GM23338 (cell line): ENCODE results near the gene MAPK1. TPM values are rescaled to one million over a fixed set of nuclear protein-coding genes. Genes with fewer than 3 reads are reported as not detected.

Experiments
- ATAC-seq: fragments of 200-7000 bp; cut with Tn5 transposase; 3 replicates; pipeline ENCODE4 v1.9.1; 2020
- DNase-seq: peaks from one replicate; pipeline ENCODE4 v3.0.0-alpha.2; 2015; ENCODE audit warnings: low spot score
- H2AFZ ChIP-seq: fragments of 200-600 bp; sonication (generic); 2 replicates; pipeline ENCODE4 v1.8.0; 2016; ENCODE audit warnings: antibody characterized with exemption, mild to moderate bottlenecking, moderate library complexity
- H3F3A ChIP-seq: fragments of 200-600 bp; sonication (generic); replicated peaks from 2 replicates; pipeline ENCODE4 v1.8.0; 2017; ENCODE audit warnings: antibody characterized with exemption, mixed run types, low read depth
- H3K27ac ChIP-seq: fragments of 200-600 bp; sonication (generic); 2 replicates; pipeline ENCODE4 v1.6.1; 2016; ENCODE audit warnings: low read depth
- H3K27me3 ChIP-seq: fragments of 200-600 bp; sonication (generic); 2 replicates; pipeline ENCODE4 v1.8.0; 2016; ENCODE audit warnings: mild to moderate bottlenecking, mixed run types, moderate library complexity; ENCODE audit not compliant: insufficient read depth
- H3K36me3 ChIP-seq: fragments of 200-600 bp; sonication (generic); 2 replicates; pipeline ENCODE4 v1.8.0; 2016; ENCODE audit warnings: mild to moderate bottlenecking; ENCODE audit not compliant: insufficient read depth
- H3K4me1 ChIP-seq: fragments of 200-600 bp; sonication (generic); 2 replicates; pipeline ENCODE4 v1.8.0; 2016; ENCODE audit warnings: mild to moderate bottlenecking, moderate library complexity; ENCODE audit not compliant: insufficient read depth
- H3K4me2 ChIP-seq: fragments of 200-600 bp; sonication (generic); 2 replicates; pipeline ENCODE4 v1.7.1; 2017; ENCODE audit warnings: mixed run types
- H3K4me3 ChIP-seq: fragments of 200-600 bp; sonication (generic); 2 replicates; pipeline ENCODE4 v1.6.1; 2016; ENCODE audit warnings: mixed run types
- H3K79me2 ChIP-seq: fragments of 200-600 bp; sonication (generic); replicated peaks from 2 replicates; pipeline ENCODE4 v1.8.0; 2017; ENCODE audit warnings: mild to moderate bottlenecking; ENCODE audit not compliant: insufficient read depth
- H3K9me2 ChIP-seq: fragments of 200-600 bp; sonication (generic); 2 replicates; pipeline ENCODE4 v1.8.0; 2017; ENCODE audit not compliant: insufficient read depth
- H4K20me1 ChIP-seq: fragments of 200-600 bp; sonication (generic); replicated peaks from 2 replicates; pipeline ENCODE4 v1.8.0; 2017; ENCODE audit warnings: mild to moderate bottlenecking; ENCODE audit not compliant: insufficient read depth
- H3K27ac Mint-ChIP-seq: 2 replicates; pipeline ENCODE4 v1.8.0; 2020; ENCODE audit warnings: inconsistent platforms, mild to moderate bottlenecking, moderate library complexity, mixed read lengths
- H3K27me3 Mint-ChIP-seq: 3 replicates; pipeline ENCODE4 v1.8.0; 2022; ENCODE audit warnings: low read depth, mild to moderate bottlenecking, moderate library complexity, mixed read lengths, inconsistent platforms; ENCODE audit not compliant: insufficient read depth, poor library complexity
- H3K36me3 Mint-ChIP-seq: 3 replicates; pipeline ENCODE4 v1.8.0; 2021; ENCODE audit warnings: low read depth, mild to moderate bottlenecking, inconsistent platforms, moderate library complexity, mixed read lengths
- H3K4me1 Mint-ChIP-seq: 3 replicates; pipeline ENCODE4 v1.8.0; 2020; ENCODE audit warnings: mild to moderate bottlenecking, inconsistent platforms, mixed read lengths
- H3K4me3 Mint-ChIP-seq: 3 replicates; pipeline ENCODE4 v1.8.0; 2021; ENCODE audit warnings: moderate library complexity, mild to moderate bottlenecking, inconsistent platforms, mixed read lengths
- H3K9me3 Mint-ChIP-seq: 3 replicates; pipeline ENCODE4 v1.8.0; 2020; ENCODE audit warnings: moderate library complexity, mild to moderate bottlenecking, inconsistent platforms, mixed read lengths
- ETS1 ChIP-seq: IDR thresholded peaks from 2 replicates; pipeline ENCODE4 v1.6.1; 2016; ENCODE audit warnings: antibody characterized with exemption
- EZH2 ChIP-seq: fragments of 200-600 bp; sonication (generic); IDR thresholded peaks from one replicate; pipeline ENCODE4 v1.8.0; 2017; ENCODE audit warnings: antibody characterized with exemption, mild to moderate bottlenecking, low read depth; ENCODE audit not compliant: unreplicated experiment
- JUNB ChIP-seq: IDR thresholded peaks from one replicate; pipeline ENCODE4 v1.6.1; 2016; ENCODE audit warnings: antibody characterized with exemption; ENCODE audit not compliant: unreplicated experiment
- NANOG ChIP-seq: IDR thresholded peaks from 2 replicates; pipeline ENCODE4 v1.6.1; 2016; ENCODE audit warnings: antibody characterized with exemption, borderline replicate concordance
- POLR2AphosphoS5 ChIP-seq: IDR thresholded peaks from 2 replicates; pipeline ENCODE4 v1.6.1; 2016; ENCODE audit warnings: antibody characterized with exemption, low read depth
- REST ChIP-seq: IDR thresholded peaks from one replicate; pipeline ENCODE4 v1.6.1; 2018; ENCODE audit warnings: antibody characterized with exemption; ENCODE audit not compliant: unreplicated experiment
- STAT1 ChIP-seq: IDR thresholded peaks from one replicate; pipeline ENCODE4 v1.6.1; 2016; ENCODE audit warnings: antibody characterized with exemption; ENCODE audit not compliant: unreplicated experiment
- ZNF462 ChIP-seq: fragments of 250-450 bp; sonication (Bioruptor Pico); IDR thresholded peaks from 2 replicates; pipeline ENCODE4 v1.5.0; 2020; ENCODE audit warnings: mild to moderate bottlenecking, moderate library complexity
- polyA plus RNA-seq: library from polyadenylated mRNA; unstranded; fragments of >200 nt; fragmentation: Nextera tagmentation; extraction: Ambion mirVana; gene quantifications from 2 replicates; pipeline ENCODE4 v1.2.1, GENCODE V29; 2016
- total RNA-seq: library from RNA; depleted of rRNA; stranded (reverse); fragments of >200 nt; shearing (Covaris generic); gene quantifications from 2 replicates; pipeline ENCODE4 v1.2.3, GENCODE V29; 2014

MAPK1 gene
- total and polyA plus RNA-seq, 2 experiments from 2014 or later = 17.4 to 77.5 TPM

GRCh38 chr22:21731503-21731902 lies 135.9 kb downstream of the MAPK1 start:
- Histone ChIP-seq H3K79me2 (no peaks in the 10 kb centered on the region), H3K9me2 (no peaks in the 10 kb centered on the region), H3K27ac (no peak overlapping the region), H3K36me3 (no peaks in the 10 kb centered on the region), H4K20me1 (no peaks in the 10 kb centered on the region), H3K27me3 (peaks cover 14% of the 10 kb centered on the region), H3F3A (peaks cover 3% of the 10 kb centered on the region), H2AFZ (no peak overlapping the region), H3K4me2 (no peak overlapping the region), H3K4me1 (peaks cover 7% of the 10 kb centered on the region; the same call in 1 of the 2 replicates), H3K4me3 (no peak overlapping the region)
- Mint-ChIP-seq H3K36me3 (no peaks in the 10 kb centered on the region), H3K4me1 (peaks cover 14% of the 10 kb centered on the region), H3K27me3 (peaks cover 8% of the 10 kb centered on the region), H3K27ac (no peak overlapping the region), H3K9me3 (no peaks in the 10 kb centered on the region), H3K4me3 (no peak overlapping the region)
- ATAC-seq (no peak), DNase-seq (no peak)
- TF ChIP-seq JUNB = no peak
- TF ChIP-seq STAT1 = no peak

DNA sequence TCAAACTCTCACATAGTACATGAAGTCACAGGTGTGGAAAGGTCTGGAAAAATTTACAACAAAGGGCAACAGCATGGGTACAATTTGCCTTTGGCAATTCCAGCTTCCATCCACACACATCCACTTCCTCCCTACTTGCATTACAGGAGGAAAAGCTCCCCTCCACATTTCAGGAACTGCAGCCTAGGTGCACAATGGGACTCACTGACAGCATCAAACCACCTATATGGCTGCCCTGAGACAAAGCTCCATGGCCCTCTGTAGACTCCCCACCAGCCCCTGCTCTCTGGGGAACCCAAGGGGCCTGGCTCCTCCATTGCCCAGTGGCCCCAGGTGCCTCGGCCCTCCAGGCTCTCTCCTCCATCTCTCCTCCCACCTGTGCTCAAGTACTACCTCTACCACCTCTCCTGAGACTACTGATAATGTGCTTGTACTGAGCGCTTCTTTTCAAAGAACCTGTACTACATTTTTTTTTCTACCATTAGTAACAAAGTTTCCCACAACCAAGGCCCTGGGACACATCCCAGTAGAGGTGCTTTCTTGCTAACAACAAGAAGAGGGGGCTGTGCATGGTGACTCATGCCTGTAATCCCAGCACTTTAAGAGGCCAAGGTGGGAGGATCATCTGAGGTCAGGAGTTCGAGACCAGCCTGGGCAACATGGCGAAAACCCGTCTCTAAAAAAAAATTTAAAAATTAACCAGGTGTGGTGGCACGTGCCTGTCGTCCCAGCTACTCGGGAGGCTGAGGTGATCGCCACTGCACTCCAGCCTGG lies 136.7 kb downstream of the MAPK1 start:
- Histone ChIP-seq H3K4me3 (no peak overlapping the region), H3K36me3 (no peaks in the 10 kb centered on the region), H2AFZ (no peak overlapping the region), H3K79me2 (no peaks in the 10 kb centered on the region), H4K20me1 (no peaks in the 10 kb centered on the region), H3K4me1 (peaks cover 9% of the 10 kb centered on the region; the same call in 1 of the 2 replicates), H3F3A (peaks cover 3% of the 10 kb centered on the region), H3K27ac (no peak overlapping the region), H3K27me3 (peaks cover 11% of the 10 kb centered on the region; the same call in 1 of the 2 replicates), H3K9me2 (no peaks in the 10 kb centered on the region), H3K4me2 (no peak overlapping the region)
- H3K4me1 Mint-ChIP-seq = peaks cover 14% of the 10 kb centered on the region
- H3K27me3 Mint-ChIP-seq = peaks cover 12% of the 10 kb centered on the region
- no peak overlapping the region for H3K27ac Mint-ChIP-seq
- H3K4me3 Mint-ChIP-seq = no peak overlapping the region
- no peak for ATAC-seq
- no peaks in the 10 kb centered on the region for H3K9me3 Mint-ChIP-seq
- TF ChIP-seq REST (no peak), POLR2AphosphoS5 (no peak), EZH2 (no peak), JUNB (no peak), ZNF462 (CRISPR knock-in tag) (no peak), ETS1 (no peak), NANOG (no peak), STAT1 (no peak)
- H3K36me3 Mint-ChIP-seq = no peaks in the 10 kb centered on the region
- DNase-seq = no peak
